ENCODE results near the gene ALKBH5.
"Not testable (repeated sequence)": the region's sequence is repeated elsewhere in the genome, so short reads cannot be mapped to it uniquely, and the experiment has no call there.

ALKBH5 gene

DNA sequence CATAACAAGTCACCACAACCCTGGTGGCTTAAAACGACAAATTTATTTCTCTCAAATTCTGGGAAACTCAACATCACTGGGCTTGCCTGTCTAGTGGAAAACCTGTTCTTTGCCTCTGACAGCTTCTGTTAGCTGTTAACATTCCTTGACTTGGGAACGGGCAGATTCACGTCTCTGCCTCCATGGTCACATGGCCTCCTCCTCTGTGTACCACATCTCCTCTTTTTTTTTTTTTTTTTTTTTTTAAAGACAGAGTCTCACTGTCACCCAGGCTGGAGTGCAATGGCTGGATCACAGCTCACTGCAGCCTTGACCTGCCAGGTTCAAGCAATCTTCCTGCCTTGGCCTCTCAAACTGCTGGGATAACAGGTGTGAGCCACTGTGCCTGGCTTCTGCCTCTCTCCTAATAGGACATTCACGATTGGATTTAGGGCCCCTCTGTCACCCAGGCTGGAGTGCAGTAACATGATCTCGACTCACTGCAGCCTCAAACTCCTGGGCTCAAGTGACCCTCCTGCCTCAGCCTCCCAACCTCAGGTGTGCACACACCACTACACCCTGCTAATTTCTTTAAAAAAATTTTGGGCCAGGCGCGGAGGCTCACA is 30.1 kb downstream of the ALKBH5 start:
- no peaks in the 10 kb centered on the region for H3K4me1 Mint-ChIP-seq (ENCODE audit: low read depth)
- no peak overlapping the region for H3K4me3 Mint-ChIP-seq
- no peaks in the 10 kb centered on the region for H3K9me3 Mint-ChIP-seq
- no peaks in the 10 kb centered on the region for H3K27me3 Mint-ChIP-seq
- H3K27ac Mint-ChIP-seq = no peak overlapping the region
- peaks cover 14% of the 10 kb centered on the region for H3K36me3 Mint-ChIP-seq (ENCODE audit: low read depth)

DNA sequence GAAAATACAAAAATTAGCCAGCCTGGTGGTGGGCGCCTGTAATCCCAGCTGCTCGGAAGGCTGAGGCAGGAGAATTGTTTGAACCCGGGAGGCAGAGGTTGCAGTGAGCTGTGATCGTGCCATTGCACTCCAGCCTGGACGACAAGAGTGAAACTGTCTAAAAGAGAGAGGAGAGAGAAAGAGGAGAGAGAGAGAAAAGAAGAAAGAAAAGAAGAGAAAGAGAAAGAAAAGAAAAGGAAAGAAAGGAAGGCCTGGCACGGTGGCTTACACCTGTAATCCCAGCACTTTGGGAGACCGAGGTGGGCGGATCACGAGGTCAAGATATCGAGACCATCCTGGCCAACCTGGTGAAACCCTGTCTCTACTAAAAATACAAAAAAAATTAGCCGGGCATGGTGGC is 33.3 kb downstream of the ALKBH5 start:
- not testable (repeated sequence) for H3K27ac Mint-ChIP-seq; H3K27me3 Mint-ChIP-seq; H3K36me3 Mint-ChIP-seq (ENCODE audit: low read depth); H3K9me3 Mint-ChIP-seq; H3K4me3 Mint-ChIP-seq; H3K4me1 Mint-ChIP-seq (ENCODE audit: low read depth)

DNA sequence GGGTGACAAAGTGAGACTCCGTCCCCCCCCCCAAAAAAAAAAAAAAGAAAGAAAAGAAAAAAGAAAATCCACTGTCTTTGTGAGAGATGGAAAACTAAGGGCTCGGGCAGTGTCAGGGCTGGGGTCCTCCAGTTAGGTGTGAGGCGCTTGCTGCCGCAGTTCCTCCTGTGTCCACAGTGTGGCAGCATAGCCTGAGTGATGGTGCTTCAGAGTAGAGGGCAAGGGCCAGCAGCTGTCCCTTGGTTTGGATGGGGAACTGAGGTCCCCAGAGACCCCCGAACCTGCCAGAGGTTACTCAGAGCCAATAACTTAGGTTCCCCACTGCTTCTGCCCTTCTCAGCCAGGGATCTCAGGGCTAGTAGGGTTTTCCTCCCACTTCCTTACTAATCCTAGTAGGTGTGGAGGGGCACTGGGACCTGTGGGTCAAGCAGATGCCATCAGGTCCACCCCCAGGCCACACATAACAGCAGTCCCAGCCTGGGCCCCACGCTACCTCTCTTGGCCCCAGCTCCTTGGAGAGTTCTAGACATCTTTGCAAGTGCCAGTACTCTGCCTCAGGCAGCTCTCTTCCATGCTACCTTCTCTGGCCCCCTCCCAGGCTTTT is 33.9 kb downstream of the ALKBH5 start:
- no peak overlapping the region for H3K27ac Mint-ChIP-seq
- H3K36me3 Mint-ChIP-seq (ENCODE audit: low read depth) = no peaks in the 10 kb centered on the region
- H3K4me3 Mint-ChIP-seq = no peak overlapping the region
- no peaks in the 10 kb centered on the region for H3K9me3 Mint-ChIP-seq
- no peaks in the 10 kb centered on the region for H3K27me3 Mint-ChIP-seq
- no peaks in the 10 kb centered on the region for H3K4me1 Mint-ChIP-seq (ENCODE audit: low read depth)

DNA sequence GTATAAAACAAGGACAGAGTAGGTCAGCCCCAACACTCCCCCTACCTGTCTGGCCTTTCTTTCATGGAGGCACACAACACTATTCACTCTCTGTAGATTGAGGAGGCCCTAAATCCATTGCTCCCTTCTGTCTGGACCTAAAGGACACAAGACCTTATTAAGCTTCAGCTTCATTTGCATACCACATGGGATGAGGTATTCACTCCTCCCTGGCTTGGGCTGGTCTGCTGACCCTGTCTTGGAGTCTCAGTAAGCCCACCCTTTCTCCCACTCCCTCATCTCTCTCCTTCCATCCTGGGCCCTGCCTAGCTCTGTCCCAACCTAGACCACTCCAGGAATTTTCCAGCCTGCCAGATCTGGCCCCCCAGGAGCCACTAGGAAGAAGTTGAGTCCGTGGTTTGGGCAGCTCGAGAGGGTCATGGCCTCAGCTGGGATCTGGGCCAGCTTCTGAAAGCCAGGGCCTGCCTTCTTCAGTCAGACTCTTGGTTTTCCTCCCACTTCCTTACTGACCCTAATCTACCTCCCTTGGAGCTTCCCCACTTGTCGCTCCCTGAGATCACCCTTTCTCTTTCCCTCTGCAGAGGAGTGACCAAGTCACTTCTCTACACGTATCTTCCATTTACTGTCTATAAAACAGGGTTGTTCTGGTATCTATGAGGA is 35.3 kb downstream of the ALKBH5 start:
- Mint-ChIP-seq H3K36me3 (ENCODE audit: low read depth) (no peaks in the 10 kb centered on the region), H3K4me3 (no peak overlapping the region), H3K27ac (no peak overlapping the region), H3K4me1 (ENCODE audit: low read depth) (no peaks in the 10 kb centered on the region), H3K9me3 (no peaks in the 10 kb centered on the region), H3K27me3 (no peaks in the 10 kb centered on the region)

- no peaks in the 10 kb centered on the region for H3K36me3 Mint-ChIP-seq (ENCODE audit: low read depth)
- no peak overlapping the region for H3K4me3 Mint-ChIP-seq
- no peaks in the 10 kb centered on the region for H3K9me3 Mint-ChIP-seq
- H3K4me1 Mint-ChIP-seq (ENCODE audit: low read depth) = peaks cover 19% of the 10 kb centered on the region
- no peak overlapping the region for H3K27ac Mint-ChIP-seq
- H3K27me3 Mint-ChIP-seq = no peaks in the 10 kb centered on the region
Observed at GRCh38 chr17:18224053-18224386, 40.4 kb downstream of the ALKBH5 start.

DNA sequence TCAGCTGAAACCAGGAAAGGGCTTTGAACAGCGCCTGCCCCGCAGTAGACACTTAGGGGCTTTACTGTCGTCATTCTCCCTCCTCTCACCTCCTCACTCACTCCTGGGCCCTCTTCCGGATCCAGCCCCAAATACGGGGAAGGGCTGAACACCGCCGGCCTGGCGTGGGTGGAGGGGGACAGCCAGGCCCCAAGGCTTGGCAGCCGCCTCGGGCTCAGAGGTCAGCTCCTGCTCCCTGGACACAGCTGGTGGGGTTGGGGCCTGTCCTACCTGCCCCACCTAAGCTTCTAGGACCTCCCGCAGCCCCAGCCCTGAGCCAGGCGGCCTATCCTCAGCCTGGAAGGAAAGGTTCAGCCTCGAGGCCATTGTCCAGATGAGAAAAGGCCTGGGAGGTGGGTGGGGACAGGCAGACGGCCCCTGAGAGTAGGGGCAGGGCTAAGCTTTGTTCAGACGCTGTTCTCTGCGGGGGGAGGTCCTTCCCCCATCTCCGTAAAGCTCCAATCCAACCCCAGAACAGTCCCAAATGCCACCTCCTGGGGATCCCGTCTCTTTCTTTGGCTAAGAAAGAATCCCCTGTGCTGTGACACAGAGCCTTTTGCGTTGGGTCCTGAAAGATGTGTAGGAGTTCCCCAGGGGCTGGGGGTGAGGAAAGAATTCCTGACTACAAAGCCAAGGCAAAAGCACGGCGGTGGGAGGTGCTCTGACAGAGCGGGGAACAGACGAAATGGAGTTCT is 40.9 kb downstream of the ALKBH5 start:
- peak overlapping the region; percentile 36 for H3K27ac Mint-ChIP-seq

DNA sequence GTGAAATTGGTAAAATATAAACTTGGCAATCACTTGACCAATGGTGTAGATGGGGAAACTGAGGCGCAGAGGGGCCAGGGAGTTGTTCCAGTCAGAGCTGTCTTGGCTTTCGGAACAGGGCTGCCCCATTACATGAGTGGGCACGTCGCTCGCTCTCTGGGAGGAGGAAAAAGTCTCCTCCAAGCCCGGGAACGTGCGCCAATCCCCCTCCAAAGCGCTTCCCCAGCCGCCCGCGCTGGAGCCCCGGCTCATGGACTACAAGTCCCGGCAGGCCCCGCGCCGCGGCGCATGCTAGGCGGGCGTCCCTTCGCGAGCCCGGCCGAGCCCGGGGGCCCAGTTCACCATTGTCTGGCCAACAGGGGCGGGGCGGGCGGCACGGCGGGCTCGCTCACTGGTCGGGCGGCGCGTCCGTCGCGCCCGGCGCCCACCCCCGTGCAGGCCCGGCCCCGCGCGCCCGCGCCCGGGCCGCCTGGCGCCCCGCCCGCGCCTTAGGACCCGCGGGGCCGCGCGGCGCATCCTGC is 41.6 kb downstream of the ALKBH5 start, which contains the start of gene LLGL1:
Gene LLGL1 (plus strand): TSS at position 515 of the 521 bp plus-strand sequence. CDS start 48 bp downstream, outside the sequence.
- Mint-ChIP-seq H3K36me3 (ENCODE audit: low read depth) (no peaks in the 10 kb centered on the region), H3K4me3 (peak within 1 kb of the TSS; percentile 97), H3K27me3 (no peaks in the 10 kb centered on the region), H3K9me3 (no peaks in the 10 kb centered on the region), H3K4me1 (ENCODE audit: low read depth) (peaks cover 19% of the 10 kb centered on the region), H3K27ac (peak within 1 kb of the TSS; percentile 96)

More for the DNA sequence above, 40.9 kb downstream of the ALKBH5 start:
- H3K27me3 Mint-ChIP-seq = no peaks in the 10 kb centered on the region
- H3K4me1 Mint-ChIP-seq (ENCODE audit: low read depth) = peaks cover 19% of the 10 kb centered on the region
- peak overlapping the region; percentile 74 for H3K4me3 Mint-ChIP-seq
- no peaks in the 10 kb centered on the region for H3K9me3 Mint-ChIP-seq
- H3K36me3 Mint-ChIP-seq (ENCODE audit: low read depth) = no peaks in the 10 kb centered on the region

DNA sequence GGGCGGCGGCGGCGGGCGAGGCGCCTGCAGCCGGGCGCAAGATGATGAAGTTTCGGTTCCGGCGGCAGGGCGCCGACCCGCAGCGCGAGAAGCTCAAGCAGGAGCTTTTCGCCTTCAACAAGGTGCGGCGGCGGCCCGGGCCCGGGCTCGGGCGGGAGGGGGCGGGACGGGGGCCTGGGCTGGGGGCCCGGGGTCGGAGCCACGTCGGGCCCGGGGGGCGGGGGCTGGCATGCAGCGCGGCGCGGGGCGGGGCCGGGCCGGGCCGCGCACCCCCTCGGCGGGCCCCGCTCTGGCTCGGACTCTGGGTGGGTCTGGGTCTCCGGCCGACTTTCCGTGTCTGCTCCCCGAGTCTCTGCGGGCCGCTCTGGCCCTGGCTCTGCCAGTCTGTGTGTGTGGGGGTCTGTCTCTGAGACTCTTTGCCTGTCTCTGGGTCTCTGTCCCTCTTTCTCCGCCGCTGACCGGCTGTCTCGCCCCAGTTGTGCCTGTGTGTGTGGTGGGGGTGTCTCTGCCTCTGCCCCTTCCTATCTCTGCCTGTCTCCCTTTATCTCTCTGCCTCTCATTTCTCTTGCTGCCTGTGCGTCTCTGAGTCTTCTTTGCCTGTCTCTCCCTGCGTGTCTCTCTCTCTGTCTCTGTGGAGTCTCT is 42.1 kb downstream of the ALKBH5 start:
- no peaks in the 10 kb centered on the region for H3K9me3 Mint-ChIP-seq
- no peaks in the 10 kb centered on the region for H3K36me3 Mint-ChIP-seq (ENCODE audit: low read depth)
- no peaks in the 10 kb centered on the region for H3K27me3 Mint-ChIP-seq
- H3K4me1 Mint-ChIP-seq (ENCODE audit: low read depth) = peaks cover 19% of the 10 kb centered on the region
- peak overlapping the region; percentile 97 for H3K4me3 Mint-ChIP-seq
- H3K27ac Mint-ChIP-seq = peak overlapping the region; percentile 96

DNA sequence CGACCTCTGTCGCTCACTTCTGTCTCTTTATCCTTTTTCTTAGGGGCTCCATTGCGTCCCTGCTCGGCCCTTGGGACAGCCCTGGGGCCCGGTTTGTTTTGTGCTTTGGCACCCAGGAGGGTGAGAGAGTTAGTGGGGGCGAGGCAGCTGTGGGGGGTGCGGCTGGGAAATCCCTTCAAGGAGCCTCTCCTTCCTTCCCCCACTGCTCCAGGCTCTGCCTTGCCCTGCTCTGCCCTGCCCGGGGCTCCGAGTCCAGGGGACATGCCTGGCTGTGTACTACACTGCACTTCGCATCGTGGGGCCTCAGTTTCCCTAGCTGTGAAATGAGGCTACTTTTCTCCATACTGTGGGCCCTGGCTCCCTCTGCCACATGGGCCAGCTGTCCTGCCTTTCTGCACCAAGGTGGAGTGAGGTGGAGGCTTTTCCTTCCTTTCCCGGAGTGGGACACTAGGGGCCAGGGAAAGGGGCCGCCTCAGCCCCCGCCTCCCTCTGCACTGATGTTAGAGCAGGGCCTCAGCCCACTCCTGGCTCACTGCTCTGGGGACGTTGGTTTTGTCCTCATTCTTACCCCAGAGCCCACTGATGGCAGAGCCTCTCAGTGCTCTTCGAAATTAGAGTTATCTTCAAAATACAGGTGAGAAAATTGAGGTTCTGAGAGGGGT is 42.8 kb downstream of the ALKBH5 start:
- Mint-ChIP-seq H3K4me3 (peak overlapping the region; percentile 97), H3K9me3 (no peaks in the 10 kb centered on the region), H3K27ac (peak overlapping the region; percentile 96), H3K27me3 (no peaks in the 10 kb centered on the region), H3K36me3 (ENCODE audit: low read depth) (no peaks in the 10 kb centered on the region), H3K4me1 (ENCODE audit: low read depth) (peaks cover 19% of the 10 kb centered on the region)

DNA sequence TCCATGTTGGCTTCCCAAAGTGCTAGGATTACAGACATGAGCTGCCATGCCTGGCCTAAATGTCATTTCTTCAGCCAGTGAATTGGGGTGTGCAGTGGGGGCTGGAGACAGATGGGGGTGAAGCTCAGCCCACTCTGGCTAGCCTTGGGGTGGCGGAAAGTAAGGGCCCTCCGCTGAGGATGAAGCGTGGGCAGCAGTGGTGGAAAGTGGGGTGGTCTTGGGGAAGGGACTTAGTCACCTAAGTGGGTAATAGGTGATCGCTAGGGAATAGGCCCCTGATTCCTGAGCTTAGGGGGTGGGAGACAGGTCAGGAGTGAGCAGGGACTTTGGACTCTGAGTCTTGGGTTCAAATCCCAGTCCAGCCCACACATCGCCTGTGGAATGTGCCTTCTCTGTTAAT is 44.0 kb downstream of the ALKBH5 start:
- Mint-ChIP-seq H3K27ac (peak overlapping the region; percentile 40), H3K4me3 (no peak overlapping the region), H3K36me3 (ENCODE audit: low read depth) (no peaks in the 10 kb centered on the region), H3K9me3 (no peaks in the 10 kb centered on the region), H3K4me1 (ENCODE audit: low read depth) (peaks cover 19% of the 10 kb centered on the region), H3K27me3 (no peaks in the 10 kb centered on the region)

DNA sequence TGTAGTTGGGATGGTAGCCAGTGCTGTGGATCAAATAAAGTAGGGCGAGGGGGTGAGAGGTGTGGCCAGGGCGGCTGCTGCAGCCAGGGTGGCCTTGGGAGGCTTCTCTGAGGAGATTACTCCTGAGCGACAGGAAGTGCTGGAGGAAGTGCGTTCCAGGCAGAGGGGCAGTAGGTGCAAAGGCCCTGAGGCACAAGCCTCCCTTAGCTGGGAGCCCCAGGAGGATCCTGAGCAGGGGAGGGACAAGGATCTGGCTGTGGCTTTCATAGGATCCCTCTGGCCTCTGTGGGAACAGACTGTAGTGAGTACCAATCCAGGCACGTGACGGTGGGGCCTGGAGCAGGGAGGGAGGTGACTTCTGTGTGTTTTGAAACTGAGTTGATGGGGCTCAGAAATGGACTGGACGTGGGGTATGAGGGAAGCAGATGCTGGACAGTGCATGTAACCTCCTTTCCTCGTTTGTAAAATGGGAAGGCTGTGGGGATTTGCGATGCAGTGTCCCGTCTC is 44.6 kb downstream of the ALKBH5 start:
- no peak overlapping the region for H3K27ac Mint-ChIP-seq
- H3K27me3 Mint-ChIP-seq = no peaks in the 10 kb centered on the region
- H3K4me3 Mint-ChIP-seq = no peak overlapping the region
- H3K9me3 Mint-ChIP-seq = no peaks in the 10 kb centered on the region
- no peaks in the 10 kb centered on the region for H3K36me3 Mint-ChIP-seq (ENCODE audit: low read depth)
- peaks cover 19% of the 10 kb centered on the region for H3K4me1 Mint-ChIP-seq (ENCODE audit: low read depth)

DNA sequence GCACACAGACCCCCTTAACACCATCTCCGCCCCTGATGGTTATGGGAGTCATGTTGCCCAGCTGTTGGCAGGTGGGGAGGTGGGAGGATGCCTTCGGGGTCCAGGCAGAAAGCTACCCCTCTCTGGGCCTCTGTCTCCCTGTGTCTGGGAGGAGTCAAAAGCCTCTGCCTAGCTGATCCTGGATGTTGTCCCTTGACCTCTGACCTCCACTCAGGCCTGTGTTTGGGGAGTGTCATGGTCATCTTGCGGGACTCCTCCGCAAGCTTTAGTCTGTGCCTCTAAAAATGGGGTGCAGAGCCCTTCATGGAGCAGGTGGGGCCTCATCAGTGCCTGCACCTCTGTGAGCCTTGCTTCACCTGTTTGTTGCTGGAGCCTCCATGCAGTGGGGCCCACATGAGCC is 45.6 kb downstream of the ALKBH5 start:
- H3K9me3 Mint-ChIP-seq = no peaks in the 10 kb centered on the region
- no peaks in the 10 kb centered on the region for H3K36me3 Mint-ChIP-seq (ENCODE audit: low read depth)
- no peak overlapping the region for H3K27ac Mint-ChIP-seq
- peaks cover 19% of the 10 kb centered on the region for H3K4me1 Mint-ChIP-seq (ENCODE audit: low read depth)
- no peak overlapping the region for H3K4me3 Mint-ChIP-seq
- no peaks in the 10 kb centered on the region for H3K27me3 Mint-ChIP-seq

GRCh38 chr17:18229771-18230170 is 46.1 kb downstream of the ALKBH5 start:
- Mint-ChIP-seq H3K4me3 (no peak overlapping the region), H3K27ac (no peak overlapping the region), H3K4me1 (ENCODE audit: low read depth) (peaks cover 18% of the 10 kb centered on the region), H3K36me3 (ENCODE audit: low read depth) (no peaks in the 10 kb centered on the region), H3K9me3 (no peaks in the 10 kb centered on the region), H3K27me3 (no peaks in the 10 kb centered on the region)
